H1 (cell line): ENCODE measurements around the gene HCK. TPM values are rescaled to one million over a fixed set of nuclear protein-coding genes. Genes with fewer than 3 reads are reported as not detected.
A peak's percentile ranks its signal among the peaks of the same experiment; 100 is the strongest.

ENCODE experiments used
- CEBPB ChIP-seq: IDR thresholded peaks from 2 replicates; pipeline ENCODE4 v1.6.1; 2012; ENCODE audit warnings: low read depth, low read length
- CHD7 ChIP-seq: fragments of 300-600 bp; sonication (generic); IDR thresholded peaks from 2 replicates; pipeline ENCODE4 v1.7.1; 2012; ENCODE audit warnings: low read length, moderate library complexity, mild to moderate bottlenecking, inconsistent platforms; ENCODE audit not compliant: insufficient replicate concordance
- CTBP2 ChIP-seq: IDR thresholded peaks from 2 replicates; pipeline ENCODE4 v1.7.0; 2011; ENCODE audit warnings: borderline replicate concordance, mild to moderate bottlenecking, moderate library complexity, mixed read lengths, low read length; ENCODE audit not compliant: insufficient read depth, insufficient read length
- FOSL1 ChIP-seq: IDR thresholded peaks from 2 replicates; pipeline ENCODE4 v1.6.1; 2011; ENCODE audit warnings: mild to moderate bottlenecking, low read depth, low read length, moderate library complexity; ENCODE audit not compliant: insufficient read depth
- MAFK ChIP-seq: IDR thresholded peaks from 2 replicates; pipeline ENCODE4 v1.6.1; 2012; ENCODE audit warnings: low read depth, mild to moderate bottlenecking, improper control_type of control experiment, low read length
- MAX ChIP-seq: IDR thresholded peaks from 2 replicates; pipeline ENCODE4 v1.6.1; 2012; ENCODE audit warnings: inconsistent platforms
- POU5F1 ChIP-seq: IDR thresholded peaks from 2 replicates; pipeline ENCODE4 v1.6.1; 2011; ENCODE audit warnings: low read depth, mild to moderate bottlenecking, low read length, moderate library complexity
- RAD21 ChIP-seq, 2 experiments: IDR thresholded peaks in 1 of 2; conservative IDR thresholded peaks in 1 of 2; 2 replicates each; pipeline ENCODE4 v1.6.1; 2011; ENCODE audit warnings: low read depth in 2 of 2, low read length in 2 of 2, improper control_type of control experiment in 1 of 2, inconsistent platforms in 1 of 2, mild to moderate bottlenecking in 1 of 2, moderate library complexity in 1 of 2
- SIRT6 ChIP-seq: IDR thresholded peaks from one replicate; pipeline ENCODE4 v1.7.1; 2012; ENCODE audit warnings: low read length, inconsistent platforms
- ZNF274 ChIP-seq: IDR thresholded peaks from 2 replicates; pipeline ENCODE4 v1.7.0; 2012; ENCODE audit warnings: low read length, borderline replicate concordance; ENCODE audit errors: extremely low read depth
- polyA plus RNA-seq, 7 experiments: library from polyadenylated mRNA; depleted of rRNA in 3 of 7; stranded (reverse) in 5 of 7; unstranded in 2 of 7; fragments of >200 nt in 5 of 7; fragments of 200-250 nt in 2 of 7; gene quantifications; 1 replicate in 5 of 7; 2 replicates in 1 of 7; 4 replicates in 1 of 7; pipeline versions ENCODE4 v1.2.1 to v1.2.3, GENCODE V29; 2011 to 2013; ENCODE audit warnings: missing spikeins in 2 of 7, mixed read lengths in 2 of 7
- total RNA-seq: library from RNA; stranded (reverse); fragmentation: NEBNext Ultra II Directional; extraction: Animal tissue kit (Norgen Biotek cat#: 25700); gene quantifications from 2 replicates; pipeline ENCODE4 v1.2.1, GENCODE V29; 2021

The HCK gene
- total and polyA plus RNA-seq, 2 of the 8 experiments (the other 6 are each of a cell fraction or from before 2014, with no cell fraction given), result 0.37 to 4.3 TPM

DNA sequence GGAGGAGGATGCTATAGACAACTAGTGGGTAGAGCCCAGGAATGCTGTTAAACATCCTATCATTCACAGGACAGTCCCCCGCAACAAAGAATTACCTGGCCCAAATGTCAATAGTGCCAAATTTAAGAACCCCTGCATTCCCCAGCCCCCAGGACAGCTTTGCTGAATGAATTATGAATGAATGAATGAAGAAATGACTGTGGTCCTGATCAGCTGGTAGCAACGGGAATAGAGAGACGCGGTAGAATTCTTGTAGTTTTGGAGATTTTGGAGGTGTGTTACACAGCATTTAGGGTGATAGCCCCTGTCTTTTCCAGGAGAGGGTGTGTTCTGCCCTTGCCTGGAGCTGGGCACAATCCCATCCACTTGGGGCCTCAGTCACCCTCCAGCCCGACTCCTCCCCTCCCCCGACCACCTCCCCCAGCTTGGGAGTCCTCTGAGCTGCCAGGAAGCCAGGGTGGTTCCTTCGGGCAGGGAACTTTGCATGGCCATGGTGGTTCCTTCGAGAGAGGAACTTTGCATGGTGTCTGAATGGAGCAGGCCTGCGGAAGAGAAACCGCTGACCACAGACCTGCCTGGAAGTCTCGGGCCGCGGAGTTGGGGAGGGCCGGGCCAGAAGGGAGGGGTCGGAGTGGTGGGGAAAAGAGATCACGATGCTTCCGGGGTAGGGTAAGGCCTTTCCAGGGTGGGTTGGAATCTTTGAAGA lies 1.0 kb upstream of the HCK start (continued):
- TF ChIP-seq CHD7 (no peak), POU5F1 (no peak), RAD21 (IDR thresholded peaks at IDR 0.05 in 1 of 2, conservative IDR thresholded peaks at IDR 0.05 in 1 of 2; ENCODE audit: low read depth in 2 of 2, low read length in 2 of 2) (peak; percentile 53 to 74), ZNF274 (no peak), SIRT6 (no peak), CTBP2 (no peak), MAFK (no peak), CEBPB (no peak), MAX (0 out of 2 replicates have a peak, but pooled peaks have one; percentile 19), FOSL1 (no peak)
